ENCODE results near the gene TEX261.

- TF ChIP-seq, protein P1, sequence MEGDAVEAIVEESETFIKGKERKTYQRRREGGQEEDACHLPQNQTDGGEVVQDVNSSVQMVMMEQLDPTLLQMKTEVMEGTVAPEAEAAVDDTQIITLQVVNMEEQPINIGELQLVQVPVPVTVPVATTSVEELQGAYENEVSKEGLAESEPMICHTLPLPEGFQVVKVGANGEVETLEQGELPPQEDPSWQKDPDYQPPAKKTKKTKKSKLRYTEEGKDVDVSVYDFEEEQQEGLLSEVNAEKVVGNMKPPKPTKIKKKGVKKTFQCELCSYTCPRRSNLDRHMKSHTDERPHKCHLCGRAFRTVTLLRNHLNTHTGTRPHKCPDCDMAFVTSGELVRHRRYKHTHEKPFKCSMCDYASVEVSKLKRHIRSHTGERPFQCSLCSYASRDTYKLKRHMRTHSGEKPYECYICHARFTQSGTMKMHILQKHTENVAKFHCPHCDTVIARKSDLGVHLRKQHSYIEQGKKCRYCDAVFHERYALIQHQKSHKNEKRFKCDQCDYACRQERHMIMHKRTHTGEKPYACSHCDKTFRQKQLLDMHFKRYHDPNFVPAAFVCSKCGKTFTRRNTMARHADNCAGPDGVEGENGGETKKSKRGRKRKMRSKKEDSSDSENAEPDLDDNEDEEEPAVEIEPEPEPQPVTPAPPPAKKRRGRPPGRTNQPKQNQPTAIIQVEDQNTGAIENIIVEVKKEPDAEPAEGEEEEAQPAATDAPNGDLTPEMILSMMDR (IDR thresholded peaks at IDR 0.05; ENCODE audit: insufficient read depth, low read length), result no peak
- no peak for TF ChIP-seq SPI1 (IDR thresholded peaks at IDR 0.05; ENCODE audit: borderline replicate concordance, low read depth)
- TF ChIP-seq POLR2AphosphoS5 (IDR thresholded peaks at IDR 0.05; ENCODE audit: low read depth), result no peak
- TF ChIP-seq, protein P2, sequence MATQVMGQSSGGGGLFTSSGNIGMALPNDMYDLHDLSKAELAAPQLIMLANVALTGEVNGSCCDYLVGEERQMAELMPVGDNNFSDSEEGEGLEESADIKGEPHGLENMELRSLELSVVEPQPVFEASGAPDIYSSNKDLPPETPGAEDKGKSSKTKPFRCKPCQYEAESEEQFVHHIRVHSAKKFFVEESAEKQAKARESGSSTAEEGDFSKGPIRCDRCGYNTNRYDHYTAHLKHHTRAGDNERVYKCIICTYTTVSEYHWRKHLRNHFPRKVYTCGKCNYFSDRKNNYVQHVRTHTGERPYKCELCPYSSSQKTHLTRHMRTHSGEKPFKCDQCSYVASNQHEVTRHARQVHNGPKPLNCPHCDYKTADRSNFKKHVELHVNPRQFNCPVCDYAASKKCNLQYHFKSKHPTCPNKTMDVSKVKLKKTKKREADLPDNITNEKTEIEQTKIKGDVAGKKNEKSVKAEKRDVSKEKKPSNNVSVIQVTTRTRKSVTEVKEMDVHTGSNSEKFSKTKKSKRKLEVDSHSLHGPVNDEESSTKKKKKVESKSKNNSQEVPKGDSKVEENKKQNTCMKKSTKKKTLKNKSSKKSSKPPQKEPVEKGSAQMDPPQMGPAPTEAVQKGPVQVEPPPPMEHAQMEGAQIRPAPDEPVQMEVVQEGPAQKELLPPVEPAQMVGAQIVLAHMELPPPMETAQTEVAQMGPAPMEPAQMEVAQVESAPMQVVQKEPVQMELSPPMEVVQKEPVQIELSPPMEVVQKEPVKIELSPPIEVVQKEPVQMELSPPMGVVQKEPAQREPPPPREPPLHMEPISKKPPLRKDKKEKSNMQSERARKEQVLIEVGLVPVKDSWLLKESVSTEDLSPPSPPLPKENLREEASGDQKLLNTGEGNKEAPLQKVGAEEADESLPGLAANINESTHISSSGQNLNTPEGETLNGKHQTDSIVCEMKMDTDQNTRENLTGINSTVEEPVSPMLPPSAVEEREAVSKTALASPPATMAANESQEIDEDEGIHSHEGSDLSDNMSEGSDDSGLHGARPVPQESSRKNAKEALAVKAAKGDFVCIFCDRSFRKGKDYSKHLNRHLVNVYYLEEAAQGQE (IDR thresholded peaks at IDR 0.05; ENCODE audit: insufficient replicate concordance, low read depth), result no peak
- no peak for TF ChIP-seq GABPA (IDR thresholded peaks at IDR 0.05; ENCODE audit: low read depth)
Measured at GRCh38 chr2:70986499-70987189, 8.0 kb downstream of the TEX261 start.

Data from HL-60 (cell line).